CD4-positive, alpha-beta T cell treated with Interleukin-4 for 1 hour (primary cell): ENCODE data around the gene RCN2.
A peak's percentile ranks its signal among the peaks of the same experiment; 100 is the strongest.

Experiments used
- DNase-seq, 2 donors: peaks; one replicate each; pipeline ENCODE4 v3.0.0-alpha.2; 2020 to 2022

Gene RCN2

DNA sequence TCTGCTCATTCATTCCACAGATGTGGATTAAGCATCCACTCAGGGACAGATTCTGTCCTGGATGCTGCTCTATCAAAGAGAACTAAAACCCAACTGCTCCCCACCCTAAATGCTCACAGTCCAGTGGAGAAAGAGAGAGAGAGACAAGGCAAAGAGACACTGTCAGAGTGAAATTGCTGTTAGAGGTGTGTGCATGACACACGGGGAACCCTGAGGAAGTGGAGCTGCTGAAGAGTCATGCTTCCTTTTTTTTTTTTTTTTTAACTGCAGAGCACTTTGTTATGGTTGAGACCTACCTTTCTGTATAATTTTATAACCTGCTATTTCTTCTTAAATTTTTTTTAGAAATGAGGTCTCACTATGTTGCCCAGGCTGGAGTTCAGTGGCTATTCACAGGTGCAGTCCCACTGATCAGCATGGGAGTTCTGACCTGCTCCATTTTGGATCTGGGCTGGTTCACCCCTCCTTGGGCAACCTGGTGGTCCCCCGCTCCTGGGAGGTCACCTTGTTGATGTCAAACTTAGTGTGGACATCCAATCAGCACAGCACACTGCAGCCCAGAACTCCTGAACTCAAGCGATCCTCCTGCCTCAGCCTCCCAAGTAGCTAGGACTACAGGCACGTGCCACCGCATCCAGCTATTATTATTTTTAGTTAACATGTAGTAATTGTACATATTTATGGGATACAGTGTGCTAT, 45.2 kb downstream of the RCN2 start:
- DNase-seq: peak in 1 of 2 donors; percentile 33

GRCh38 chr15:76978522-76979330, 47.2 kb downstream of the RCN2 start:
- DNase-seq: no peak

DNA sequence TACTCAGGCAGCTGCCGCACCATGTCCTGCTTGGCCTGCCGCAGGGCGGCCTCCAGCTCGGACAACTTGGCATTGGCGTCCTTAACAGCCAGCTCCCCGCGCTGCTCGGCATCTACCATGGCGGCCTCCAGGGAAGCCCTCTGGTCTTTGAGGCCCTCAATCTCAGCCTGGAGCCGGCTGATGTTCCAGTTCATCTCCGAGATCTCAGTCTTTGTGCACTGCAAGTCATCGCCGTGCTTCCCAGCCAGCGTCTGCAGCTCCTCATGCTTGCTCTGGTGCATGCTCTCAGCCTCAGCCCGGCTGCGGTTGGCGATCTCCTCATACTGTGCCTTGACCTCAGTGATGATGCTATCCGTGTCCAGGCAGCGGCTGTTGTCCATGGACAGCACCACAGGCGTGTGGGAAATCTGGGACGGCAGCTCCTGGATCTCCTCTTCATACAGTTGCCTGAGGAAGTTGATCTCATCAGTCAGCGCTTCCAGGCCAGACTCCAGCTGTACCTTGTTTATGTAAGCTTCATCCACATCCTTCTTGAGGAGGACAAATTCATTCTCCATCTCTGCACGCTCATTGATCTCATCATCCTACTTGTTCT, 47.9 kb downstream of the RCN2 start:
- no peak for DNase-seq

GRCh38 chr15:76979996-76980520, 48.5 kb downstream of the RCN2 start:
- DNase-seq: no peak

- DNase-seq: no peak
Observed at GRCh38 chr15:76982356-76982755, 50.8 kb downstream of the RCN2 start.

DNA sequence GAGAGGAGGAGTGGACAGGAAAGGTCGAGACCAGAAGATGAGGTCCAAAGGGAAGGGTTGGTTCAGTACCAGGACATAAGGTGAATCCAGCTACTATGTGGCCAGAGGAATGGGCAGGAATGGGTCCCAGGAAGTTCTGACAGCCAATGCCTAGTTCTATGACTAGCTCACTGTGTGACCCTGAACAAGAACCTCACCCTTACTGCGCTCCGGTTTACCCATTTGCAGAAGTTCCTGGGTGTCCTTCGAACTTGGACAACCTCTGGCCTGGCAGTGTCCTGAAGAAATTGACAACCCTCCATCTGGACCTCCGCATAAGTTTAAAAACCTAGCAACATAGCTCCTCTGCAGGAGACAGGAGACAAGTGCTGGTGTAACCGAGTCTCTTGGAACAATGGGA, 51.2 kb downstream of the RCN2 start:
- DNase-seq: no peak

GRCh38 chr15:76983590-76984375, 52.2 kb downstream of the RCN2 start:
- no peak for DNase-seq

DNA sequence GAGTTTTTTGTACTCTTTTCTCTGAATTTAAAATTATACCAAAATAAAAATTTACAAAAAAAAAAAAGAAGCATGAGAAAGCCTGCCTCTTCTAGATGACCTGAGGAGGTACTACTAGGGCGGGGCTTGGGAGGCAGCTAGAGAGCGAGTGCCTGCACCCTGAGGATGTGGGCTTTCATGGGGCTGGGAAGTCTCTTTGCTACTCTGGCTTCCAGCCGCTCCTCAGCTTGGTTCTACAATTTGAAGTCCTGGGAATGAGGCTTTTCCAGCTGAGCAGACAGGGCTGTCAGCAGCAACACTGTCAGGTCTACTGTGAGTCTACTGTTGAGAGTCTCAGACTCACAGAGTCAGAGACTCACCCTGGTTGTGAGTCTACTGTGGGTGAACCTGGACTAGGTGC, 55.2 kb downstream of the RCN2 start:
- DNase-seq: no peak

GRCh38 chr15:76987276-76987675, 55.7 kb downstream of the RCN2 start:
- DNase-seq: no peak

DNA sequence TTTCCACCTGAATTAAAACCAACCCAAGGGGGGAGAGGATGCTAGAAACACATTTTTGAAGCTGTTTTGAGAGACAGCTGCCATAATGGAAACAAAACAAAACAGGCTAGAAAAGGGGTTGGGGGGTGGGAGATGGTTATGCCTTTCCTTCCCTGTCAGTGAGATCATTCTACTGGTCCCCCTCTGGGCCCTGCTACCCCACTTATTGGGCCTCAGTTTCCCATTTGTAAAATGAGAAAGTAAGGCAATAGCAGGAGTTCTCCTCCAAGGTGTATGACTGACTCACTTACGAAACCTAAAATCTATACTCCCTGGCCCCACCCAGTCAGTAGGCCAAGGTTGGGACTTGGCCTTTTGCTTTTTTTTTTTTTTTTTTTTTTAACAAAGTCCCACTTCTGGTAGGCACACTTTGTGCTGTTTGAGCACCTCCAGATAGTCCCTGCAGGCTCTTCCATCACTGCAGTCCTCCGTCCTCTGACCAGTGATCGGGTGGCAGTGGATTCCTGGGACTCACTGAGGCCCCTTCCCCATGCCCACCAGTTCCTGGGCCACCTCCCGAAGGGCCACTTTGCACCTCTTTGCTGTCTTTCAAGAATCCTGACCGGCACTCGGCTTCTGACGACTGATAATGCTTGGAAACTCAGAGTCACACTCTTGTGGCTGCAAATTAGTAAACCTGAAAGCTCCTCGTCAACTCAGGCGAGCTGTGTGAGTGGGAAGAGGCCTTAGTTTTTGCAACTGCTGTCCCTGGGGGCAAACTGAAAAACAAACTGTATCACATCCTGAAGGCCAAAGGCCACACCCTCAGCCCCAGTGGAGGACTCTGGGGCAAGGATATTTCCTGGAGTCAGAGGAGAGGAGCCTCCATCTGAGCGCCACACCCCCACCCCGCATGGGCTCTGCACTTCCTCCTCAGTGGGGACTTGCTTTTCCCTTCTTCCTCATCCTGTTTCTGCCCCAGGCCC, 56.6 kb downstream of the RCN2 start:
- DNase-seq: peak in 1 of 2 donors; percentile 30

DNA sequence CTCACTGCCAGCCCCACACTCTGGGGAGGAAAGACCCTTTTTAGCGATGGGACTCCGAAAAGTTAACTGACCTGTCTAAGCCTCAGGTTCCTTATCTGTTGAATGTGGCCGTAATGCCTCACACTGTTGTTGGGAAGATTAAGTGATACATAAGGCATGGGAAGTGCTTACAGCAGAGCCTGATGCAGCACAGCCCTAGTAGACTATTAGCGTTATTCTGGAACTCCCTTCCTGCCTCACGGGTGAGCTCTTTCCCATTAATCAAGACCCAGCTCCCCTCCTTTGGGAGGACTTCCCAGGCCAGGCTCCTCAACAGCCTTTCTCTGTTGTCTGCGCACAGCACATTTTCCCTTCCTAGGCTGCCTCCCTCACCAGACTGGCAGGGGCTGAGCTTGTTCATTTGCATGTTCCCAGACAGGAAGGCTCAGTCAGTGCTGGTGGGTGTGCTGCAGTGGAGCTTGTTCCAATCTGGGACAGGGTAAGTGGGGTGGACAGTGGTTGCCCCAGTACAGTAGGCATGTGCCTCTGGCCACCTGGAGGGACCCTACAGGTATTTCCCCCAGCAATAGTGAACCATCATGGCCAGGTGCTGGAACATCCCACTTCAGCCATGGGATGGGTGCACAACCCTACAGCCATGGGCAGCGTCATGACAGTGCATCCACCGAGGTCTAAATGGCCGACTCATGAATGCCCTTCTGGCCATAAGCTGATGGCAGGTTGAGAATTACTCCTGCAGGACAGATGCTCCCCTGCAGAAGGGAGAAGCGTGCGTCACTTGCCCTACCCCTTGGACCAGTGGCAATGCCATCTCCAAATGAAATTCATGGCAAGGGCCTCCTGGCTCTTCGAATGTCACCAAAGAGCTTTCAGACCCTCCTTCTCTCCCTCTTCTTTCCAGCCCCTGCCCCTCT, 57.6 kb downstream of the RCN2 start:
- no peak for DNase-seq

DNA sequence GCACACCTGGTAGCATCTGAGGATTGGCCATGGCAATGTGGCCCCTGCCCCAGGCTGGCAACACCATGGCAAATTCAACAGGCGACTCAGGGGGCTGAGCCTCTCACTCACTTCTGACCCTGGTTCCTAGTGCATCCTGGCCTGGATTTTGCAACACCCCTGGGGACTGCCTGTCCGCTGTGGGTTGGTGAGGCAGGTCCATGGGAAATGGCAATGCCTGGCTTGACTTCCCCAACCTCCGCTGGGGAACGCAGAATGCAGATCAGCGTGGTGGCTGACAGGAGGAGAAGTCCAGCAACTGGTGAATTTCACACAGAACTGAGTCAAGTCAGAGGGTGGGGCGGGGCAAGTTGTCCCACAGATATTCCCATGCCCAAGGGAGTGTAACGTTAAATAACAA, 59.5 kb downstream of the RCN2 start:
- no peak for DNase-seq

- peak in 1 of 2 donors; percentile 49 for DNase-seq
Observed at GRCh38 chr15:76991741-76992645, 60.4 kb downstream of the RCN2 start.

GRCh38 chr15:76993114-76993725, 61.7 kb downstream of the RCN2 start:
- no peak for DNase-seq

DNA sequence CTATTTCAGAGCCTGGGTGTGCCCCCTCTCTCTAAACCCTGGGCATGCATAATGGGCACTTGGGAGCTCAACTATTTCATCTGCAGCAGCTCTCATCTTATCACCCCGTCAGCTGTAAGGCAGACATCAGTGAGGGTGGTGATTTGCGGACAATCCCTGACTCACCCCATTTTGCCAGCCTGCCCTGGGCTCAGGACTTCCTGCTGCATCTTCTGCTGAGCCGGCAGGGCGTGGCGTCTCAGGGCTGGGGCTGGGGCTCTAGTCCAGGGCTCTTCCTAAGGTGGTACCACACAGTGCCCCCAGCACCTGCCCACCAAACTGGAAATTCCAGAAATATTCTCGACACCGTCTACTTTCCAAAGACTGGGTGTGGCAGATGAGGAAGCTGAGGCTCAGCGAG, 62.5 kb downstream of the RCN2 start:
- DNase-seq: peak; percentile 54 to 58

- no peak for DNase-seq
Observed at GRCh38 chr15:76994496-76994895, 62.9 kb downstream of the RCN2 start.

DNA sequence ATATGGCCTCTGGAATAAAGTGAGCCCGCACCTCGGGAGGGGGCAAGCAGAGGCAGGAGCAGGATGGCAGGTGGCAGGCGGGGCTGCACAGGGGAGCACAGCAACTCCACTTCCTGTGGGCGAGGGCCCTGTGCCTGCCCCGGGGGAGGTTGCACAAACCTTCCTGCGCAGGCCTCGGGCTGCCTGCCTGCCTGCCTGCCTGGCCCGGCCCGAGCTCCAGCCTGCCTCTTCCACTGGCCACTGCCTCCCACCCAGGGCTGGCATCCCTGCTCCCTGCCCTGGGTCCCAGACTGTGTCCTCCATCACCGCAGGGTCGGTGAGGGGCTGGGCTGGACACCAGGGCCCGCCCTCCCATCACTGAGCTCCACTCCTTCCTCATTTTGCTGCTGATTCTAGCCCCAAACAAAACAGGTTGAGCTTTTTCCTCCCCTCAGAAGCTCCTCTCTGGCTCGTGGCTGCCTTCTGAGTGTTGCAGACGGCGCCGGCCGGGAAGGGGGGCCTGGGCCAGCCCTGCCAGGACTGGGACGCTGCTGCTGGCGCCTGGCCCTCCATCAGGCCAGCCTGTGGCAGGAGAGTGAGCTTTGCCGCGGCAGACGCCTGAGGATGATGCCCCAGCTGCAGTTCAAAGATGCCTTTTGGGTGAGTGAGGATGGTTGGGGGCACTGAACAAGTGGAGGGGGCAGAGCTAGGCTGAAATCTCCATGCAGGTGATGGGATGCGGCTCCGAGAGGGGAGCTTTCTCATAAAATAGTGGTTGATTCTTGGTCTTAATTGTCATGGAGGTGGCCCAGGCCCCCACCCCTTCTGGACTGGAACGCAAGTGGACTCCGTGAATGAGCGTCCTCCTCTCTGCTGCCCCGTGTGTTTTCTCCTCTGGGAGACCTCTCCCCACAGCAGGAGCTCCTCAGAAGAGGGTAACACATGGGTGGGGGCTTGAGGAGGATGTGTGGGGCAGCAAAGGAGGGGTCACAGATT, 63.7 kb downstream of the RCN2 start, which contains the start of gene PSTPIP1:
TSS of gene PSTPIP1 (plus strand) at position 156 of the 975 bp plus-strand sequence. CDS start at position 604, 448 bp downstream.
- peak; percentile 60 to 62 for DNase-seq
